A673 (cell line): ENCODE measurements around the gene TINAGL1.

Experiments
- CTCF ChIP-seq: fragments of 300-800, 200-600 bp; sonication (generic); conservative IDR thresholded peaks from 2 replicates; pipeline ENCODE4 v1.5.1; 2017; ENCODE audit warnings: low read depth, mild to moderate bottlenecking, antibody characterized with exemption, low read length, moderate library complexity, mixed read lengths
- EZH2 ChIP-seq: fragments of 200-600 bp; sonication (generic); IDR thresholded peaks from 2 replicates; pipeline ENCODE4 v1.6.1; 2017; ENCODE audit warnings: borderline replicate concordance, low read depth, mild to moderate bottlenecking, mixed read lengths, antibody characterized with exemption, low read length; ENCODE audit not compliant: poor library complexity, severe bottlenecking

GRCh38 chr1:31626223-31627207 lies 50.2 kb downstream of the TINAGL1 start:
- TF ChIP-seq CTCF (no peak), EZH2 (no peak)
